Measurements from ENCODE around the gene MEAK7. TPM values are rescaled to one million over a fixed set of nuclear protein-coding genes. Genes with fewer than 3 reads are reported as not detected.

The MEAK7 gene
- total and polyA plus RNA-seq, 2 donors from 2014 or later: 6.3 to 30.6 TPM

- Histone ChIP-seq H3K27ac (ENCODE audit: low read depth in 2 of 2, low read length in 2 of 2) (peak overlapping the region; percentile 23 to 81), H3K4me3 (ENCODE audit: low read length in 3 of 3) (peak overlapping the region; percentile 31 to 80 (median 43)), H3K9me3 (ENCODE audit: control insufficient read depth in 2 of 3, insufficient read depth in 1 of 3, low read length in 3 of 3) (no peaks in the 10 kb centered on the region), H3K36me3 (ENCODE audit: control insufficient read depth in 2 of 3, insufficient read depth in 3 of 3, low read length in 3 of 3) (no peaks in the 10 kb centered on the region), H3K9ac (ENCODE audit: low read length in 3 of 3) (peak overlapping the region in 2 of 3 donors; percentile 37 to 58), H3K27me3 (ENCODE audit: control insufficient read depth, insufficient read depth, low read length) (no peaks in the 10 kb centered on the region), H3K4me1 (ENCODE audit: control insufficient read depth in 2 of 3, insufficient read depth in 2 of 3, low read depth in 1 of 3, low read length in 3 of 3) (peaks cover 0 to 13% (median 4%) of the 10 kb centered on the region in 3 donors)
- no peak for TF ChIP-seq CTCF (IDR thresholded peaks at IDR 0.05; ENCODE audit: borderline replicate concordance, extremely low read depth, insufficient read depth)
- intact Hi-C loops (cut with DNase I): no loop called here
- DNase-seq: peak in 1 of 5 donors; percentile 67
- FAIRE-seq: no peak
Observed at GRCh38 chr16:84505249-84506187, 1.1 kb upstream of the MEAK7 start.

DNA sequence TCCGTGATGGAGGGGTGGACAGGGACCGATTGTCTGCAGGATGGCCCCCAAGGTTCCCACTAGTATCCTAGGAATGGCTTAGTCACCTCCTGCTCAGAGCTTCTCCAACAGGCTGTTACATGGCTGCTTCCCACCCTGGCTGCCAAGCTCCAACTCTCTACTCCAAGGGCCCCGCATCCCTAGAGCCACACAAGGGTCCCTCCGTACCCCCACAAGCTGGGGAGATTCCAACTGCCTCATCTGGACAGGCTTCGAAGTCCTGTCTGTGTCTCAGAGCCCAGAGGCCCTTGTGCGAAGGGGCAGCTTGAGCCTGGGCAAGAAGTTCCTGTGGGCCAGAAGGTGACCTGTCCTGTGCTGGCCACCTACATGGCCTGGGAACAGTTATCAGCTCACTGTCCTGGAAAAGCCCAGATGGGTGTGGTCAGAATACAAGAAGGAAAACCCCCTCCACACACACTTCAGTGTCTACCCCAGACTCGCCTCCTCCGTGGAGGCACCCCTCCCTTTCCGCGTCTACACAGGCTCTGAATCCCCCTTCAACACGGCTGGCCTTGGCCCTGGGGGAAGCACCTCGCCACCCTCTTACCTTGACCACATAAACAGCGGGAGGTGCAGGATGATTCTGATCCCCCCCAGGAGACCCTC is 586 bp downstream of the MEAK7 start:
- Histone ChIP-seq H3K4me1 (ENCODE audit: control insufficient read depth in 2 of 3, insufficient read depth in 2 of 3, low read depth in 1 of 3, low read length in 3 of 3) (peaks cover 0 to 13% (median 4%) of the 10 kb centered on the region in 3 donors), H3K27ac (ENCODE audit: low read depth in 2 of 2, low read length in 2 of 2) (no peak overlapping the region), H3K36me3 (ENCODE audit: control insufficient read depth in 2 of 3, insufficient read depth in 3 of 3, low read length in 3 of 3) (no peaks in the 10 kb centered on the region), H3K9ac (ENCODE audit: low read length in 3 of 3) (peak overlapping the region in 2 of 3 donors; percentile 47 to 74), H3K27me3 (ENCODE audit: control insufficient read depth, insufficient read depth, low read length) (no peaks in the 10 kb centered on the region), H3K9me3 (ENCODE audit: control insufficient read depth in 2 of 3, insufficient read depth in 1 of 3, low read length in 3 of 3) (no peaks in the 10 kb centered on the region), H3K4me3 (ENCODE audit: low read length in 3 of 3) (peak overlapping the region; percentile 58 to 80 (median 77))
- intact Hi-C loops (cut with DNase I): no loop called here
- FAIRE-seq (no peak), DNase-seq (no peak)
- TF ChIP-seq CTCF (IDR thresholded peaks at IDR 0.05; ENCODE audit: borderline replicate concordance, extremely low read depth, insufficient read depth): no peak

GRCh38 chr16:84502581-84502980 is 1.9 kb downstream of the MEAK7 start:
- H3K4me1 ChIP-seq (ENCODE audit: control insufficient read depth in 2 of 3, insufficient read depth in 2 of 3, low read depth in 1 of 3, low read length in 3 of 3): peaks cover 0 to 13% (median 4%) of the 10 kb centered on the region in 3 donors
- intact Hi-C loops (cut with DNase I): no loop called here
- FAIRE-seq: no peak
- no peaks in the 10 kb centered on the region for H3K9me3 ChIP-seq (ENCODE audit: control insufficient read depth in 2 of 3, insufficient read depth in 1 of 3, low read length in 3 of 3)
- no peaks in the 10 kb centered on the region for H3K27me3 ChIP-seq (ENCODE audit: control insufficient read depth, insufficient read depth, low read length)
- H3K27ac ChIP-seq (ENCODE audit: low read depth in 2 of 2, low read length in 2 of 2): no peak overlapping the region
- no peak overlapping the region for H3K9ac ChIP-seq (ENCODE audit: low read length in 3 of 3)
- DNase-seq: peak in 1 of 5 donors; percentile 25
- H3K36me3 ChIP-seq (ENCODE audit: control insufficient read depth in 2 of 3, insufficient read depth in 3 of 3, low read length in 3 of 3): peaks cover 0 to 3% (median 1%) of the 10 kb centered on the region in 3 donors
- TF ChIP-seq CTCF (IDR thresholded peaks at IDR 0.05; ENCODE audit: borderline replicate concordance, extremely low read depth, insufficient read depth): no peak
- no peak overlapping the region for H3K4me3 ChIP-seq (ENCODE audit: low read length in 3 of 3)

Measured in kidney (tissue), 14 donors.